Sigmoid colon (tissue), 4 donors: ENCODE data around the gene ABLIM1.

Experiments
- CTCF ChIP-seq, 4 experiments: fragments of 450-650 bp in 3 of 4; fragments of 200-600 bp in 1 of 4; IDR thresholded peaks; one replicate each; pipeline ENCODE4 v1.5.1; 2016 to 2019; ENCODE audit warnings: antibody characterized with exemption in 4 of 4, mild to moderate bottlenecking in 3 of 4, moderate library complexity in 2 of 4
- EP300 ChIP-seq, 4 donors: sonication (generic); formaldehyde crosslinking; IDR thresholded peaks; one replicate each; pipeline ENCODE4 v1.6.1; 2017; ENCODE audit warnings: antibody characterized with exemption in 4 of 4

- TF ChIP-seq CTCF (IDR thresholded peaks at IDR 0.05) (no peak), EP300 (IDR thresholded peaks at IDR 0.05) (no peak)
Measured at GRCh38 chr10:114665873-114666272, 7.8 kb upstream of the ABLIM1 start.
